Measurements from ENCODE around the gene STEAP2. TPM values are rescaled to one million over a fixed set of nuclear protein-coding genes. Genes with fewer than 3 reads are reported as not detected.

STEAP2 gene
- total RNA-seq, 1 experiment from 2014 or later, result 10.1 TPM

DNA sequence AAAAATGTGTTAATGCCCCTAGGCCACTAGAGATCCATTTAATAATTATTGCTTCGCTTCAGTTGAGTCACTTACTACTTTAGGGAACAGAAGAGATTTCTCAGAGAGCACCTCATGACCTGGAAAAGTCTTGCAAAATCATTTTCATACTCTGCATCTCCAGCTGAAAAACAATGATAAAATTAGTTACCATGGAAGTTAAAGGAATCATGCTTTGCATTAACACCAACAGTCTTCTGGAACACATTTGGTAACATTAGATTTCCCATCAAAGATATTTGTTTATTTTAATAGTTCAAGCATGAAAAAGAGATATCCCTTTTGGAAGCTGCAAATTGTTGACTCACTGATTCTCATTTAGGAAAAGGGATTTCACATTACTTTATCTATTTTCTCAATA is 1.8 kb upstream of the STEAP2 start:
- Histone ChIP-seq H3K27me3 (ENCODE audit: insufficient read depth, low read depth) (no peaks in the 10 kb centered on the region), H2AFZ (no peak overlapping the region), H3F3A (ENCODE audit: insufficient read depth, low read depth) (no peaks in the 10 kb centered on the region), H3K4me1 (replicated peaks; ENCODE audit: insufficient read depth) (peaks cover 9% of the 10 kb centered on the region), H3K36me3 (ENCODE audit: low read depth) (no peaks in the 10 kb centered on the region), H3K4me3 (no peak overlapping the region), H3K79me2 (ENCODE audit: low read depth) (no peaks in the 10 kb centered on the region), H3K9me2 (ENCODE audit: insufficient read depth) (no peaks in the 10 kb centered on the region), H3K4me2 (no peak overlapping the region), H3K9me3 (ENCODE audit: insufficient read depth, low read depth) (no peaks in the 10 kb centered on the region), H4K20me1 (ENCODE audit: insufficient read depth) (no peaks in the 10 kb centered on the region), H3K27ac (no peak overlapping the region)
- peak in 1 of 2 experiments; percentile 37 for DNase-seq
- TF ChIP-seq EZH2 (IDR thresholded peaks at IDR 0.05; ENCODE audit: low read depth), result no peak
- TF ChIP-seq CTCF (conservative IDR thresholded peaks at IDR 0.05), result no peak
- ChIA-PET POLR2A (ENCODE audit: unreplicated experiment) (no interaction called here), CTCF (no interaction called here)
- no TSS peak for BruUV-seq (replicated peaks)
- intact Hi-C loops (cut with micrococcal nuclease; ENCODE audit: unreplicated experiment), result loop anchor here (2.0 kb wide), 2 partner anchors 29 to 35 kb away; partner anchors contain the start of gene CFAP69

GRCh38 chr7:90210475-90210874 is 1.1 kb upstream of the STEAP2 start:
- POLR2A ChIA-PET (ENCODE audit: unreplicated experiment), result interaction anchor here (0.7 kb wide), 1 partner anchor 32 kb away, joined by 4 read pairs; no protein-coding TSS in a partner anchor
- peak overlapping the region; percentile 97; the same call in 1 of the 2 replicates for H3K4me2 ChIP-seq
- H4K20me1 ChIP-seq (ENCODE audit: insufficient read depth), result no peaks in the 10 kb centered on the region
- H3K27me3 ChIP-seq (ENCODE audit: insufficient read depth, low read depth), result no peaks in the 10 kb centered on the region
- CTCF ChIA-PET, result no interaction called here
- no peaks in the 10 kb centered on the region for H3K79me2 ChIP-seq (ENCODE audit: low read depth)
- TF ChIP-seq CTCF (conservative IDR thresholded peaks at IDR 0.05) (no peak), EZH2 (IDR thresholded peaks at IDR 0.05; ENCODE audit: low read depth) (no peak)
- H3K9me3 ChIP-seq (ENCODE audit: insufficient read depth, low read depth), result no peaks in the 10 kb centered on the region
- peaks cover 9% of the 10 kb centered on the region for H3K4me1 ChIP-seq (replicated peaks; ENCODE audit: insufficient read depth)
- no peak overlapping the region for H3K4me3 ChIP-seq
- no TSS peak for BruUV-seq (replicated peaks)
- no peaks in the 10 kb centered on the region for H3F3A ChIP-seq (ENCODE audit: insufficient read depth, low read depth)
- H3K9me2 ChIP-seq (ENCODE audit: insufficient read depth), result no peaks in the 10 kb centered on the region
- H2AFZ ChIP-seq, result no peak overlapping the region
- intact Hi-C loops (cut with micrococcal nuclease; ENCODE audit: unreplicated experiment), result loop anchor here (2.0 kb wide), 2 partner anchors 30 to 34 kb away; partner anchors contain the start of gene CFAP69
- DNase-seq, result no peak
- no peaks in the 10 kb centered on the region for H3K36me3 ChIP-seq (ENCODE audit: low read depth)
- no peak overlapping the region for H3K27ac ChIP-seq

DNA sequence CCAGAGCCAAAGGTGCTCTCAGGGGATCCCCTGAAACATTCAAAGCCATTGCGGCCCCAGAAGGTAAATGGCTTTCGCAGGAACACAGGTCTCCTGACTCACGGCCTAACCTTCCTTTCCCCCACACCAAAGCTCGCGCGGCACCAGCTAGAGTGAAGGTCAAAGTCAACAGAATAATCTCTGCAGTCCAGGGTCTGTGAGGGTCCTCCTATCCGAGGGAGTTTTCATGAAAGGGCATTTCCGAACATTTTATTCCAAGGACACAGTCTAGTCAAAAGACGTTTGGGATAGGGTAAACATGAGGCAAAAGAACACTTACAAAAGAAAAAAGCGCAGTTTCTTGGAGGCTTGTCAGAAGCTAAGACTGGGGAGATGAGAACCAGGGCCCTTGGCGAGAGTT is 559 bp upstream of the STEAP2 start:
- H3K79me2 ChIP-seq (ENCODE audit: low read depth), result no peaks in the 10 kb centered on the region
- H3K27ac ChIP-seq, result no peak overlapping the region
- H3K4me2 ChIP-seq, result peak overlapping the region; percentile 97
- peak overlapping the region; percentile 94 for H3K4me3 ChIP-seq
- POLR2A ChIA-PET (ENCODE audit: unreplicated experiment), result interaction anchor here (0.6 to 0.8 kb wide), 2 partner anchors 23 to 32 kb away, joined by 5 to 6 read pairs; no protein-coding TSS in a partner anchor
- H3K36me3 ChIP-seq (ENCODE audit: low read depth), result no peaks in the 10 kb centered on the region
- TF ChIP-seq CTCF (conservative IDR thresholded peaks at IDR 0.05) (no peak), EZH2 (IDR thresholded peaks at IDR 0.05; ENCODE audit: low read depth) (no peak)
- no peaks in the 10 kb centered on the region for H3F3A ChIP-seq (ENCODE audit: insufficient read depth, low read depth)
- CTCF ChIA-PET, result interaction anchor here (0.7 to 1.3 kb wide), 6 partner anchors 23 to 217 kb away, joined by 3 to 20 read pairs (median 4); partner anchors contain the start of gene STEAP1
- H3K4me1 ChIP-seq (replicated peaks; ENCODE audit: insufficient read depth), result peaks cover 9% of the 10 kb centered on the region
- H3K27me3 ChIP-seq (ENCODE audit: insufficient read depth, low read depth), result no peaks in the 10 kb centered on the region
- H3K9me3 ChIP-seq (ENCODE audit: insufficient read depth, low read depth), result no peaks in the 10 kb centered on the region
- H3K9me2 ChIP-seq (ENCODE audit: insufficient read depth), result no peaks in the 10 kb centered on the region
- intact Hi-C loops (cut with micrococcal nuclease; ENCODE audit: unreplicated experiment), result loop anchor here (1.0 to 2.0 kb wide), 3 partner anchors 30 to 57 kb away; partner anchors contain the start of genes CFAP69 and STEAP1
- peak in 1 of 2 experiments; percentile 9 for DNase-seq
- peak overlapping the region; percentile 98 for H2AFZ ChIP-seq
- H4K20me1 ChIP-seq (ENCODE audit: insufficient read depth), result no peaks in the 10 kb centered on the region
- BruUV-seq (replicated peaks), result TSS peak; percentile 98

All from PC-9 (cell line).